ENCODE results near the gene ZCCHC17.
A peak's percentile ranks its signal among the peaks of the same experiment; 100 is the strongest.

The ZCCHC17 gene

GRCh38 chr1:31289021-31289420, 7.8 kb upstream of the ZCCHC17 start:
- DNase-seq (no peak), ATAC-seq (ENCODE audit: insufficient read depth, low read depth) (no peak)
- Histone ChIP-seq H3K4me1 (ENCODE audit: insufficient read depth, low read length) (no peaks in the 10 kb centered on the region), H3K9ac (ENCODE audit: low read depth, low read length) (no peak overlapping the region), H3K9me3 (ENCODE audit: insufficient read depth, low read length, severe bottlenecking) (no peaks in the 10 kb centered on the region), H3K27ac (ENCODE audit: low read length) (no peak overlapping the region), H4K20me1 (ENCODE audit: insufficient read depth, low read length) (peaks cover 5% of the 10 kb centered on the region; the same call in 1 of the 2 replicates), H3K4me2 (ENCODE audit: insufficient read depth, low read length) (no peak overlapping the region), H3K36me3 (ENCODE audit: insufficient read depth, low read length) (peaks cover 89% of the 10 kb centered on the region), H3K79me2 (ENCODE audit: insufficient read depth, low read length) (peaks cover 19% of the 10 kb centered on the region), H3K4me3 (ENCODE audit: low read depth in 1 of 2, low read length in 2 of 2) (no peak overlapping the region), H2AFZ (ENCODE audit: low read depth, low read length) (no peak overlapping the region), H3K27me3 (ENCODE audit: insufficient read depth, low read length, poor library complexity) (no peaks in the 10 kb centered on the region)
- no peak for TF ChIP-seq EZH2 (IDR thresholded peaks at IDR 0.05; ENCODE audit: borderline replicate concordance, low read depth, low read length, severe bottlenecking)
- no peak for TF ChIP-seq CTCF (IDR thresholded peaks at IDR 0.05; ENCODE audit: borderline replicate concordance, extremely low read depth, low read length, poor library complexity, severe bottlenecking)

- DNase-seq (no peak), ATAC-seq (ENCODE audit: insufficient read depth, low read depth) (no peak)
- Histone ChIP-seq H3K9me3 (ENCODE audit: insufficient read depth, low read length, severe bottlenecking) (no peaks in the 10 kb centered on the region), H3K4me3 (ENCODE audit: low read depth in 1 of 2, low read length in 2 of 2) (peak overlapping the region; percentile 78 to 83), H4K20me1 (ENCODE audit: insufficient read depth, low read length) (peaks cover 8% of the 10 kb centered on the region; the same call in 1 of the 2 replicates), H3K27me3 (ENCODE audit: insufficient read depth, low read length, poor library complexity) (no peaks in the 10 kb centered on the region), H3K27ac (ENCODE audit: low read length) (peak overlapping the region; percentile 90), H3K36me3 (ENCODE audit: insufficient read depth, low read length) (peaks cover 41% of the 10 kb centered on the region), H3K79me2 (ENCODE audit: insufficient read depth, low read length) (peaks cover 83% of the 10 kb centered on the region), H3K4me1 (ENCODE audit: insufficient read depth, low read length) (peaks cover 38% of the 10 kb centered on the region), H3K4me2 (ENCODE audit: insufficient read depth, low read length) (peak overlapping the region; percentile 91), H3K9ac (ENCODE audit: low read depth, low read length) (peak overlapping the region; percentile 87), H2AFZ (ENCODE audit: low read depth, low read length) (peak overlapping the region; percentile 92)
- no peak for TF ChIP-seq CTCF (IDR thresholded peaks at IDR 0.05; ENCODE audit: borderline replicate concordance, extremely low read depth, low read length, poor library complexity, severe bottlenecking)
- TF ChIP-seq EZH2 (IDR thresholded peaks at IDR 0.05; ENCODE audit: borderline replicate concordance, low read depth, low read length, severe bottlenecking): no peak
These were observed 852 bp upstream of the ZCCHC17 start for GRCh38 chr1:31295874-31296485.

GRCh38 chr1:31297277-31298247, 730 bp downstream of the ZCCHC17 start:
- peak overlapping the region; percentile 90 for H3K4me2 ChIP-seq (ENCODE audit: insufficient read depth, low read length)
- peak overlapping the region; percentile 72 for H3K27ac ChIP-seq (ENCODE audit: low read length)
- peak overlapping the region; percentile 84 for H3K9ac ChIP-seq (ENCODE audit: low read depth, low read length)
- H3K27me3 ChIP-seq (ENCODE audit: insufficient read depth, low read length, poor library complexity): no peaks in the 10 kb centered on the region
- H3K36me3 ChIP-seq (ENCODE audit: insufficient read depth, low read length): peaks cover 25% of the 10 kb centered on the region
- H3K4me1 ChIP-seq (ENCODE audit: insufficient read depth, low read length): peaks cover 38% of the 10 kb centered on the region
- peak overlapping the region; percentile 78 to 83 for H3K4me3 ChIP-seq (ENCODE audit: low read depth in 1 of 2, low read length in 2 of 2)
- peak overlapping the region; percentile 81 for H2AFZ ChIP-seq (ENCODE audit: low read depth, low read length)
- H3K9me3 ChIP-seq (ENCODE audit: insufficient read depth, low read length, severe bottlenecking): no peaks in the 10 kb centered on the region
- H3K79me2 ChIP-seq (ENCODE audit: insufficient read depth, low read length): peaks cover 92% of the 10 kb centered on the region
- ATAC-seq (ENCODE audit: insufficient read depth, low read depth): 0 out of 3 replicates have a peak, but pooled peaks have one; percentile 1
- no peak for DNase-seq
- TF ChIP-seq CTCF (IDR thresholded peaks at IDR 0.05; ENCODE audit: borderline replicate concordance, extremely low read depth, low read length, poor library complexity, severe bottlenecking) (no peak), EZH2 (IDR thresholded peaks at IDR 0.05; ENCODE audit: borderline replicate concordance, low read depth, low read length, severe bottlenecking) (no peak)
- peaks cover 8% of the 10 kb centered on the region; the same call in 1 of the 2 replicates for H4K20me1 ChIP-seq (ENCODE audit: insufficient read depth, low read length)
